H1 (cell line): Measurements from ENCODE around the gene NETO2. TPM values are rescaled to one million over a fixed set of nuclear protein-coding genes. Genes with fewer than 3 reads are reported as not detected.

Experiments
- CTCF ChIA-PET: fragments of 300-600 bp; sonication (Branson Sonifier 250); formaldehyde crosslinking; loops from one replicate; lab custom pipeline; 2021; ENCODE audit not compliant: partially characterized antibody; lab: Charles Lee
- POLR2A ChIA-PET: fragments of 300-600 bp; sonication (Branson Sonifier 250); formaldehyde crosslinking; loops from one replicate; lab custom pipeline; 2021; ENCODE audit warnings: inconsistent platforms; ENCODE audit not compliant: partially characterized antibody; lab: Charles Lee
- DNase-seq, 2 experiments: peaks; one replicate each; pipeline versions ENCODE4 v3.0.0 to v3.0.0-alpha.2; 2010 to 2022; ENCODE audit warnings: low spot score in 2 of 2, low read depth in 1 of 2, mixed read lengths in 1 of 2
- FAIRE-seq: peaks from 2 replicates; lab custom pipeline; 2011; peaks lifted over from hg19 to GRCh38; lab: Jason Lieb, UNC
- H2AFZ ChIP-seq: 2 replicates; pipeline ENCODE4 v1.8.1; 2012; ENCODE audit warnings: low read length, inconsistent platforms
- H2AK5ac ChIP-seq: 2 replicates; pipeline ENCODE4 v1.6.1; 2013; ENCODE audit warnings: low read depth, low read length
- H2BK120ac ChIP-seq: replicated peaks from 2 replicates; pipeline ENCODE3; 2013; ENCODE audit warnings: low read depth, low read length, inconsistent platforms
- H2BK12ac ChIP-seq: 2 replicates; pipeline ENCODE4 v1.6.1; 2013; ENCODE audit warnings: low read depth, low read length
- H2BK15ac ChIP-seq: 2 replicates; pipeline ENCODE4 v1.6.1; 2013; ENCODE audit warnings: low read length
- H2BK20ac ChIP-seq: 2 replicates; pipeline ENCODE4 v1.6.1; 2013; ENCODE audit warnings: low read length
- H2BK5ac ChIP-seq: 2 replicates; pipeline ENCODE4 v1.6.1; 2013; ENCODE audit warnings: low read depth, low read length
- H3K14ac ChIP-seq: 2 replicates; pipeline ENCODE4 v1.6.1; 2013; ENCODE audit warnings: inconsistent platforms; ENCODE audit not compliant: insufficient read length
- H3K18ac ChIP-seq: 2 replicates; pipeline ENCODE4 v1.6.1; 2013; ENCODE audit warnings: low read length; ENCODE audit errors: extremely low read depth
- H3K23ac ChIP-seq: 2 replicates; pipeline ENCODE4 v1.6.1; 2013; ENCODE audit warnings: inconsistent platforms; ENCODE audit not compliant: insufficient read length
- H3K23me2 ChIP-seq: 2 replicates; pipeline ENCODE4 v1.6.1; 2013; ENCODE audit warnings: low read depth, low read length
- H3K27ac ChIP-seq: 2 replicates; pipeline ENCODE4 v1.6.1; 2011; ENCODE audit warnings: low read depth, low read length, inconsistent platforms
- H3K27me3 ChIP-seq, 4 experiments: replicated peaks in 1 of 4; 1 replicate in 1 of 4; 2 replicates in 3 of 4; pipeline versions ENCODE4 v1.6.1 to v1.8.1; 2011 to 2013; ENCODE audit warnings: low read length in 3 of 4, mild to moderate bottlenecking in 3 of 4, inconsistent platforms in 2 of 4, mixed read lengths in 2 of 4, moderate library complexity in 1 of 4; ENCODE audit not compliant: control insufficient read depth in 3 of 4, insufficient read depth in 3 of 4; ENCODE audit errors: extremely low read depth in 1 of 4
- H3K36me3 ChIP-seq, 4 experiments: 2 replicates each; pipeline versions ENCODE4 v1.6.1 to v1.8.1; 2011 to 2013; ENCODE audit warnings: mild to moderate bottlenecking in 4 of 4, low read length in 3 of 4, moderate library complexity in 2 of 4, control low read depth in 1 of 4, inconsistent platforms in 1 of 4; ENCODE audit not compliant: insufficient read depth in 4 of 4, control insufficient read depth in 2 of 4
- H3K4ac ChIP-seq: replicated peaks from 2 replicates; pipeline ENCODE3; 2013; ENCODE audit warnings: low read length, low read depth, mixed read lengths, inconsistent platforms; ENCODE audit not compliant: insufficient read length
- H3K4me1 ChIP-seq, 4 experiments: replicated peaks in 1 of 4; 1 replicate in 1 of 4; 2 replicates in 3 of 4; pipeline versions ENCODE4 v1.6.1 to v1.8.1; 2011 to 2013; ENCODE audit warnings: low read length in 3 of 4, inconsistent platforms in 2 of 4, mixed read lengths in 1 of 4; ENCODE audit not compliant: insufficient read depth in 4 of 4, control insufficient read depth in 3 of 4
- H3K4me2 ChIP-seq, 2 experiments: 2 replicates each; pipeline versions ENCODE4 v1.6.1 to v1.8.1; 2011 to 2013; ENCODE audit warnings: low read depth in 2 of 2, low read length in 2 of 2, control low read depth in 1 of 2, inconsistent platforms in 1 of 2, mild to moderate bottlenecking in 1 of 2; ENCODE audit not compliant: insufficient read depth in 1 of 2
- H3K4me3 ChIP-seq, 4 experiments: fragments of 200-600, 300-600 bp in 1 of 4; sonication (generic), shearing (Covaris generic), sonication (Bioruptor Twin) in 1 of 4; 2 replicates each; pipeline versions ENCODE4 v1.5.1 to v1.8.1; 2011 to 2016; ENCODE audit warnings: low read length in 4 of 4, low read depth in 3 of 4, control low read depth in 2 of 4, inconsistent platforms in 2 of 4, mild to moderate bottlenecking in 2 of 4, mixed read lengths in 1 of 4, moderate library complexity in 1 of 4; ENCODE audit not compliant: insufficient read depth in 2 of 4; ENCODE audit errors: extremely low read depth in 1 of 4
- H3K56ac ChIP-seq: replicated peaks from 2 replicates; pipeline ENCODE3; 2013; ENCODE audit warnings: low read depth, mild to moderate bottlenecking, mixed read lengths, low read length, inconsistent platforms; ENCODE audit not compliant: insufficient read length
- H3K79me1 ChIP-seq: 2 replicates; pipeline ENCODE4 v1.6.1; 2013; ENCODE audit warnings: low read depth, low read length, control low read depth
- H3K79me2 ChIP-seq, 2 experiments: 2 replicates each; pipeline versions ENCODE4 v1.6.1 to v1.8.1; 2012 to 2013; ENCODE audit warnings: low read length in 2 of 2, mild to moderate bottlenecking in 2 of 2, inconsistent platforms in 1 of 2; ENCODE audit not compliant: insufficient read depth in 2 of 2, control insufficient read depth in 1 of 2
- H3K9ac ChIP-seq, 4 experiments: replicated peaks in 1 of 4; 1 replicate in 1 of 4; 2 replicates in 3 of 4; pipeline versions ENCODE4 v1.6.1 to v1.8.1; 2011 to 2013; ENCODE audit warnings: low read depth in 3 of 4, low read length in 3 of 4, control low read depth in 2 of 4, mild to moderate bottlenecking in 2 of 4, moderate library complexity in 2 of 4, inconsistent platforms in 1 of 4; ENCODE audit errors: extremely low read depth in 1 of 4
- H3K9me3 ChIP-seq, 2 experiments: 2 replicates each; pipeline versions ENCODE4 v1.6.1 to v1.8.1; 2012 to 2013; ENCODE audit warnings: mild to moderate bottlenecking in 2 of 2, moderate library complexity in 2 of 2, control low read depth in 1 of 2, inconsistent platforms in 1 of 2, low read depth in 1 of 2, low read length in 1 of 2, mixed read lengths in 1 of 2; ENCODE audit not compliant: insufficient read depth in 2 of 2
- H4K20me1 ChIP-seq, 2 experiments: replicated peaks in 1 of 2; 2 replicates each; pipeline versions ENCODE3 to v1.8.1; 2011 to 2013; ENCODE audit warnings: inconsistent platforms in 2 of 2, low read length in 2 of 2, mild to moderate bottlenecking in 1 of 2; ENCODE audit not compliant: insufficient read depth in 2 of 2, control insufficient read depth in 1 of 2
- H4K5ac ChIP-seq: 2 replicates; pipeline ENCODE4 v1.6.1; 2013; ENCODE audit warnings: low read length, low read depth, mixed read lengths, inconsistent platforms; ENCODE audit not compliant: insufficient read length
- H4K8ac ChIP-seq: 2 replicates; pipeline ENCODE4 v1.8.0; 2013; ENCODE audit warnings: mild to moderate bottlenecking, moderate library complexity, low read length, inconsistent platforms; ENCODE audit not compliant: insufficient read depth; ENCODE audit errors: extremely low read depth
- H4K91ac ChIP-seq: replicated peaks from 2 replicates; pipeline ENCODE3; 2013; ENCODE audit warnings: low read length, mixed read lengths, inconsistent platforms; ENCODE audit not compliant: insufficient read length
- BCL11A ChIP-seq, 2 experiments: IDR thresholded peaks; one replicate each; pipeline ENCODE4 v1.6.1; 2011; ENCODE audit warnings: low read depth in 2 of 2, low read length in 2 of 2, mild to moderate bottlenecking in 2 of 2
- EGR1 ChIP-seq: IDR thresholded peaks from 2 replicates; pipeline ENCODE4 v1.6.1; 2011; ENCODE audit warnings: low read depth, low read length, borderline replicate concordance
- GTF2F1 ChIP-seq: IDR thresholded peaks from 2 replicates; pipeline ENCODE4 v1.6.1; 2012; ENCODE audit warnings: low read depth, low read length, improper control_type of control experiment, borderline replicate concordance
- JUN ChIP-seq: IDR thresholded peaks from 2 replicates; pipeline ENCODE4 v1.6.1; 2011; ENCODE audit warnings: low read depth, mild to moderate bottlenecking, improper control_type of control experiment, low read length
- RXRA ChIP-seq: IDR thresholded peaks from 2 replicates; pipeline ENCODE4 v1.6.1; 2011; ENCODE audit warnings: low read depth, mild to moderate bottlenecking, low read length, moderate library complexity; ENCODE audit not compliant: insufficient read depth
- SIX5 ChIP-seq: IDR thresholded peaks from 2 replicates; pipeline ENCODE4 v1.6.1; 2011; ENCODE audit warnings: mild to moderate bottlenecking, low read depth, low read length
- WGBS, 2 experiments: shearing (Covaris generic) in 1 of 2; methylation state at CpG; one replicate each; pipeline versions ENCODE4 v1.1.6 to v1.1.7; 2013 to 2015; ENCODE audit warnings: low lambda C conversion rate in 2 of 2, mixed read lengths in 2 of 2, inconsistent platforms in 1 of 2, low coverage in 1 of 2, missing lambda C conversion rate in 1 of 2; ENCODE audit not compliant: insufficient replicate concordance in 2 of 2, insufficient coverage in 1 of 2, insufficient read length in 1 of 2; ENCODE audit errors: extremely low coverage in 1 of 2, missing lambda C conversion rate in 1 of 2; 5-methylcytosine and 5-hydroxymethylcytosine counted together
- polyA plus RNA-seq, 7 experiments: library from polyadenylated mRNA; depleted of rRNA in 3 of 7; stranded (reverse) in 5 of 7; unstranded in 2 of 7; fragments of >200 nt in 5 of 7; fragments of 200-250 nt in 2 of 7; gene quantifications; 1 replicate in 5 of 7; 2 replicates in 1 of 7; 4 replicates in 1 of 7; pipeline versions ENCODE4 v1.2.1 to v1.2.3, GENCODE V29; 2011 to 2013; ENCODE audit warnings: missing spikeins in 2 of 7, mixed read lengths in 2 of 7
- total RNA-seq: library from RNA; stranded (reverse); fragmentation: NEBNext Ultra II Directional; extraction: Animal tissue kit (Norgen Biotek cat#: 25700); gene quantifications from 2 replicates; pipeline ENCODE4 v1.2.1, GENCODE V29; 2021

The NETO2 gene
- total and polyA plus RNA-seq, 2 of the 8 experiments (the other 6 are each of a cell fraction or from before 2014, with no cell fraction given): 9.4 to 12.5 TPM

DNA sequence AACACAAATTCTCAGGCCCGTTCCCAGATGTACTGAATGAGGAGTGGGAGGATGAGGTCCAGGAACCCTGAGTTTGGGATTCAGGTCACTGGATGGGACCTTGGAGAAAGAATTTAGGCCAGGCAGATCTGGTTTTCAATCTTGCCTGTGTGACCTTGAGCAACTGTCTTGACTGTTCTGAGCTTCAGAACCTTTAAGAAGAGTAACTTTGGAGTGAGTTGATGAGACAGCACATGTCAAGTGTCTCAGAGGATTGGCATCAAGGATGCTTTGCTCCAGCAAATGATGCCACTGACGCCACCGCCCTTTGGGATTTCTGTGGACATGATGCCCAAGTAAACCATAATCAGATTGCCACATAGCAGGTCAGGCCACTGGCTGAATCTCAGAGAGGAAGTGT, 114.0 kb downstream of the NETO2 start:
- H3K79me2 ChIP-seq: no peaks in the 10 kb centered on the region
- H2BK12ac ChIP-seq: no peak overlapping the region
- H2BK5ac ChIP-seq: no peak overlapping the region
- no peak overlapping the region for H3K9ac ChIP-seq
- FAIRE-seq: no peak
- H3K23me2 ChIP-seq: no peaks in the 10 kb centered on the region
- no peaks in the 10 kb centered on the region for H3K9me3 ChIP-seq
- H3K14ac ChIP-seq: no peak overlapping the region
- ChIA-PET POLR2A (no interaction called here), CTCF (interaction anchor here (0.9 to 1.3 kb wide), 2 partner anchors 11 to 14 kb away, joined by 3 read pairs; no protein-coding TSS in a partner anchor)
- no peak overlapping the region for H3K23ac ChIP-seq
- H3K79me1 ChIP-seq: no peaks in the 10 kb centered on the region
- H3K18ac ChIP-seq: no peak overlapping the region
- peaks cover 0 to 2% of the 10 kb centered on the region in 2 experiments for H4K20me1 ChIP-seq
- no peak overlapping the region for H4K91ac ChIP-seq
- H3K27me3 ChIP-seq: no peaks in the 10 kb centered on the region
- no peak overlapping the region for H3K4me2 ChIP-seq
- no peak overlapping the region for H3K4ac ChIP-seq
- no peak for TF ChIP-seq GTF2F1
- TF ChIP-seq JUN: no peak
- no peak for TF ChIP-seq EGR1
- no peak for TF ChIP-seq BCL11A (IDR thresholded peaks at IDR 0.05; ENCODE audit: low read depth in 2 of 2, low read length in 2 of 2)
- no peak for TF ChIP-seq SIX5
- no peak for TF ChIP-seq RXRA
- no peak overlapping the region for H2AFZ ChIP-seq
- DNase-seq: no peak
- no peak overlapping the region for H3K4me3 ChIP-seq
- no peak overlapping the region for H4K5ac ChIP-seq
- no peak overlapping the region for H2BK120ac ChIP-seq
- H2BK15ac ChIP-seq: no peak overlapping the region
- H2BK20ac ChIP-seq: no peak overlapping the region
- H3K56ac ChIP-seq: no peak overlapping the region
- no peaks in the 10 kb centered on the region for H3K36me3 ChIP-seq
- H2AK5ac ChIP-seq: no peak overlapping the region
- H3K27ac ChIP-seq: no peak overlapping the region
- WGBS, 2 experiments: 94% methylated on average over 3 of the region's 3 CpGs; no CpG with 5 or more reads in 1 of the 2 experiments
- H3K4me1 ChIP-seq: no peaks in the 10 kb centered on the region
- no peak overlapping the region; the same call in 1 of the 2 replicates for H4K8ac ChIP-seq
